Head of caudate nucleus (tissue), 42 donors: ENCODE measurements around the gene PC.

Experiments used
- DNase-seq, 42 donors: peaks; one replicate each; pipeline versions ENCODE4 v3.0.0 to v3.0.0-alpha.2; 2020 to 2021; ENCODE audit warnings: mixed read lengths in 7 of 42
- intact Hi-C: fragments of 100-400 bp; cut with DNase I; formaldehyde crosslinking; loops from one replicate; pipeline ENCODE4 v1.15.0; 2022

The PC gene

DNA sequence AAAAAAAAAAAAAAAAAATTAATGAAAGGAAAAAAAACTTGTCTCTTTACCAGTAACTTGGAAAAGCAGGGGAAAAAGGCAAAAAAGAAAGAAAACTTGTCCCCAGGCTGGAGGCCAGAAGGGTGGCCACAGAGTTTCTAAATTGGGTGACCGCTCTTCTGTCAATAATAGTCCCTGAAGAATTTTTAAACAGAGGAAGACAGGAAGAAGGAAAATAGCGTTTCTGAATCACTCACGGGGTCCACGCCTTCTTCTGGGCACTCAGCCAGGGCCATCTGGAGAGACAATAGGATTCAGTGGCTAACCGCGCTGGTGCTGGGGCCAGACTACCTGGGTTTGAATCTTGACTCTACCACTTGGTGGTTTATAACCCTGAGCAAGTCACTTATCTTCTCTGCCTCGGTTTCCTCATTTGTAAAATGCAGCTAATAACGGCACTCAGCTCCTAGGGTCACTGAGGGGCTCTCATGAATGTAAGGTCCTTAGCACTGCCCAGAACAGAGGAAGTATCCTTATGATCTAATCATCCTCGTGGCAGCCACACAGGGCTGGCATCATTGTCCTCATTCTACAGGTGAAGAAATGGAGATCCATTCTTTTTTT lies 23.9 kb upstream of the PC start:
- intact Hi-C loops = no loop called here
- peak in 40 of 42 donors; percentile 15 to 81 (median 52) for DNase-seq

DNA sequence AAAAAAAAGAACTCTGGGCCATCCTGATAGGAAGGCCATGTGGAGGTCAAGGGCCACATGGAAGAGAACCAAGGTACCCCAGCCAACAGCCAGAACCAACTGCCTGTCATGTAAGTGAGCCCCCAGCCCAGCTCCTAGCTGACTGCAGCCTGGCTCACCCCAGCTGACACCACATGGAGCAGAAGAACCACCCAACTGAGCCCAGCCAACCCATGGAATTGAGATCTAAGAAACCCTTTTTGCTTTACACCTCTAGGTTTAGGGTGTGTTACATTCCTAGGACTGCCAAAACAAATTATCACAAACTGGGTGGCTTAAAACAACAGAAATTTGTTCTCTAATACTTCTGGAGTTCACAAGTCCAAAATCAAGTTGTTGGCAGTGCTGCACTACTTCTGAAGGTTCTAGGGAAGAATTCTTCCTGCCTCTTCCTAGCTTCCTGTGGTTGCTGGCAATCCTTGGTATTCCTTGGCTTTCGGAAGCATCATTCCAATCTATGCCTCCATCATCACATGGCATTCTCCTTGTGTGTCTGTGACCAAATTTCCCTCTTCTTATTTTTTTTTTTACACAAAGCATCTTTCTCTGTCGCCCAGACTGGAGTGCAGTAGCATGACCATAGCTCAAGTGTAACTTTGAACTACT lies 21.3 kb upstream of the PC start:
- DNase-seq = no peak
- intact Hi-C loops = no loop called here

DNA sequence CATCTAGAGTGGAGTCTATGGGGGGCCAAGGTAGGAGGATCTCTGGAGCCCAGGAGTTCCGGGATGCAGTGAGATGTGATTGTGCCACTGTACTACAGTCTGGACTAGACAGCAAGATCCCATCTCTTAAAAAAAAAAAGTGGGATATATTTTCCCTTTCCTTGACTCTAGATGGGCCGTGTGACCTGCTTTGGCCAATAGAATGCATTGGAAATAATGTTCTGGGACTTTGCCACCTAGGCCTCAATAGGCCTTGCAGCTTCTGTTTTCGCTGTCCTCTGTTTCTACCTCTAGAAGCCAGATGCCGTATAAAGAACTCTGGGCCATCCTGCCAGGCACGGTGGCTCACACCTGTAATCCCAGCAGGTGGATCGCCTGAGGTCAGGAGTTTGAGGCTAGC lies 20.5 kb upstream of the PC start:
- intact Hi-C loops = no loop called here

DNA sequence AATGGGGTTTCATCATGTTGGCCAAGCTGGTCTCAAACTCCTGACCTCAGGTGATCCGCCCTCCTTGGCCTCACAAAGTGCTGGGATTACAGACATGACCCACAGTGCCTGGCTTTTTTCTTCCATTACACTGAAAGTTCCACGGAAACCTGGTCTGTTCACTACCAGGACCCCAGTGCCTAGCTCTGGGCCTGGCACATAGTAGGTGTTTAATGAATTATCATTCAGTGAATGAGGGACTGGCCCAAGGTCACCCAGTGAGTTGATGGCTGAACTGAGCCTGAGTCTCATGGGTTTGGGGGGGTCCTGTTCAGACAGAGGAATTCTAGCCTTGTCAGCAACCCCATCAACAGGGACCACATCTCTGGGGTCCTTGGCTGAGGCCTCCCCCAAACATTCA lies 20.0 kb upstream of the PC start:
- intact Hi-C loops = no loop called here
- DNase-seq = no peak

More for the DNA sequence above, 20.5 kb upstream of the PC start:
- DNase-seq = no peak

DNA sequence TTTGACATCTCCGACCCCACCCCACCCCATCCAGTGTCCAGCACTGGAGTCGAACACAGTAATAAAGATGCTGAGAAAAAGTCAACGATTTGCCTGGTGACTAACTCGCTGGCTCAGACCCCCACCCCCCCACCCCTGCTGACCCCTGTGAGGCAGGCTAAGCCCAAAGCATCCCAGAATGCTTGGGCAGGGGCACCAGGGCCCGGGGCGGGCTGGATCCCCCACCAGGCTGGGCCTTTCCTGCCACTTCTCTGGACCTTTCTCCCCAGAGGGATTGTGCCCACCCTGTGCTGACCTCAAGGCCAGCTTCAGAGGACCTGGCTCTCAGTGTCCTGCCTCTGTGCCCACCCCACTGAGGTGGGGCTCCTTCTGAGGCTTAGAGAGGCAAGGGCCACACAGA lies 18.7 kb upstream of the PC start:
- DNase-seq = no peak
- intact Hi-C loops = no loop called here

DNA sequence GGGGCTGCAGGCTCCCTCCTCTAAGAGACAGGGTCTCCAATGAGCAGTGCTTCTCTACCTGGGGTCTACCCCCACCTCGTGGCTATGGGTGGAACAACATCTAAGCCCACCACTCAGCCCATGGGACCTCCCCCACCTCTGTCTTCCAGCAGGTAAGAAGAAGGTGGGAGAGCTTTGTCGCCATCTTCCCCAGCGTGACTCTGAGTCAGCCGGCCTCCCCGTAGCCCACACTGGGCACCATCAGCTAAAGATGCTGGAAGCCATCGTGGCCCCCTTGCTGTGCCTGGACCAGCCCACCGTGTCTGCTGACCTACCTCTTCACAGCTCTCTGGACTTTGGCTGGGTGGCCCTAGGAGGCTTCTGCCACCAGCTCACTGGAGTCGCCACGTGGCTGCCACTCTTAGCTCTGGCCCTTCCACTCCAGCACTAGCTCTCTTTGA lies 17.9 kb upstream of the PC start:
- intact Hi-C loops = no loop called here
- DNase-seq = peak in 6 of 42 donors; percentile 4 to 60 (median 22)

DNA sequence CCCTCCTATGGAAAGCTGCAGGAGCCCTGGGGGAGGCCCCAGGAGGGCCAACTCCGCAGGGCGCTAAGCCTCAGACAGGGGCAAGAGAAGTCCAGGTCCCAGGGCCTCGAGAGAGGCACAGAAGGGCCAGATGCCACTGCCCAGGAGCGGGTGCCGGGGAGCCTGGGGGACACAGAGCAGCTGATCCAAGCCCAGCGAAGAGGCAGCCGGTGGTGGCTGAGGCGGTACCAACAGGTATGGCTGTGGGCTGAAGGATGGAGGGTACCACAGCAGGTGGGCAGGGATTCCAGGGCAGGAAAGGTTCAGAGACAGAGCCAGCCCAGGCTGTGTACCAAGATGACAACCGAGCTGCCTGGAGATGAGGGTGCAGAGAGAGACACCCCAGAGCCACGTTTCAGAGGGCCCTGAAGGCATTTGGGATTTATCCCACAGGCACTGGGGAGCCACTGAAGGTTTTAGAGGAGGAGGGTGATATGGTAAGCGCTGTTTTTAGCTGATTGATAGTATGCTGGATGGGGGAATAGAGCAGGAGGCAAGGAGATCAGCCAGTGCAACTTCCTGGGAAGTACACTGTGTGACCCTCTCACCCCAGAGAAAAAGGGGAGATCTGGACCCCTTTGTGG lies 17.3 kb upstream of the PC start:
- DNase-seq = no peak
- intact Hi-C loops = no loop called here

DNA sequence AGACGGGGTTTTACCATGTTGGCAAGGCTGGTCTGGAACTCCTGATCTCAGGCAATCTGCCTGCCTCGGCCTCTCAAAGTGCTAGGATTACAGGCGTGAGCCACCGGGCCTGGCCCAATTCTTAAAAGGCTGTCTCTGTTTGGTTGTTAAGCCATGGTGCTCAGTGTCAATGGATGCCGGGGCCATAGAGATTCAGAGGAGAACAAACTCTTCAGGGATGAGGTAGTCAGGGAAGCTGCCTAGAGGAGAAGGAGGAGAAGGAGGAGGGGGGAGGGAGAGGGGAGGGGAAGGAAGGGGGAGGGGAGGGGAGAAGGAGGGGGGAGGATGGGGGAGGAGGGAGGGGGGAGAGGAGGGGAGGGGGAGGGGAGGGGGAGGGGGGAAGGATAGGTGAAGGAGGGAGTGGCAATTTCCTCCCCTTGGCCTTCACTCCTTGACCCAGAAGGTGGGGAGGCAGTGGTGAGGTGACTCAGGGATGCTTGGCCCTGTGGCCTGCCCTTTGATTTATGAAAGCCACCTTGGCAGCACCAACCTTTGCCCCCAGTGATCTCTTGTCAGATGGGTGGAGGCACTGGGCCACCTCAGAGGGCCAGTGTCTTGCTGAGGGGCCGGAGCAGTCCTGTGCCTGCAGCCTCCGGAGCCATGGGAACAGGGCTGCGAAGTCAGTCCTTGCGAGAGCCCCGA lies 16.7 kb upstream of the PC start, which contains the start of gene C11orf86:
Gene C11orf86, plus strand, starts transcription at position 581 of the 681 bp plus-strand sequence. Its CDS starts 59 bp downstream, at position 640.
- DNase-seq = no peak
- intact Hi-C loops = no loop called here

DNA sequence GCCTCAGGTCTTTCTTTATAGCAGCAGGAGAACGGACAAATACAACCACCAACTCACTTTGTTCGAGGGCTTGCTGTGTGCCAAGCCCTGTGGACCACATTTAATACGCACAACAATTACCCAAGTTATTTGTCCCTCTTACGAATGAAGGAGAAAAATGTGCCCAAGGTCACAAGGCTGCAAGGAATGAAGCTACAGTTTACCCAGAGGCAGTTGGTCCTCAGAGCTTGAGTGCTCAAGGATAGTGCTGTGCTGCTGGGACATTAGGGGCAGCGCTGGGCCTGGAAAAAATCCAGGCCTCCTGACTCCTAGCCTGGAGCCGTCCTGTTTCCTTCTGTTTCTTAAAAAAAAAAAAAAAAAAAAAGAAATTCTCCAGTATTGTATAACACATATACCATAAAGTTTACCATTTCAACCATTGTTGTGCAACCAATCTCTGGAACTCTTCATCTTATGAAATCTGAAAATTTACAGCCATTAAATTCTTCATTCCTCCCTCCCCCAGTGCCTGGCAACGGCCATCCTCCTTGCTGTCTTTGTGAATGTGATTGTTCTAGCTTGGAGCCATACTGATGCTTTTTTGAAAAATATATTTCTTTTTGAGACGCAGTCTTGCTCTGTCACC lies 15.9 kb upstream of the PC start:
- DNase-seq = no peak
- intact Hi-C loops = no loop called here

DNA sequence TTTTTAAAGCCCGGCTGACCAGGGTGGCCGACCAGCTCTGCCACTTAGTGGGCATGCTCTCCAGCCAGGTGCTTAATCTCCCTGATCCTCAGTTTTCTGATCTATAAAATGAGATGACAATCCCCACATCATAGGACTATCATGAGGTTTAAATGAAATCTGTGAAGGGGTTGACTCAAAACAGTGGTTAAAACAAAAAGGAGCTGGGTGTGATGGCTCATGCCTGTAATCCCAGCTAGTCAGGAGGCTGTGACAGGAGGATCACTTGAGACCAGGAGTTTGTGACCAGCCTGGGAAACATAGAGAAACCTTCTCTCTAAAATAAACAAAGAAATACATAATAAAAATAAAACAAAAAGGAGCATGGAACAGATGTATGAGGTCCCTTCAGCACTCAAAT lies 13.3 kb upstream of the PC start:
- DNase-seq = no peak
- intact Hi-C loops = no loop called here

DNA sequence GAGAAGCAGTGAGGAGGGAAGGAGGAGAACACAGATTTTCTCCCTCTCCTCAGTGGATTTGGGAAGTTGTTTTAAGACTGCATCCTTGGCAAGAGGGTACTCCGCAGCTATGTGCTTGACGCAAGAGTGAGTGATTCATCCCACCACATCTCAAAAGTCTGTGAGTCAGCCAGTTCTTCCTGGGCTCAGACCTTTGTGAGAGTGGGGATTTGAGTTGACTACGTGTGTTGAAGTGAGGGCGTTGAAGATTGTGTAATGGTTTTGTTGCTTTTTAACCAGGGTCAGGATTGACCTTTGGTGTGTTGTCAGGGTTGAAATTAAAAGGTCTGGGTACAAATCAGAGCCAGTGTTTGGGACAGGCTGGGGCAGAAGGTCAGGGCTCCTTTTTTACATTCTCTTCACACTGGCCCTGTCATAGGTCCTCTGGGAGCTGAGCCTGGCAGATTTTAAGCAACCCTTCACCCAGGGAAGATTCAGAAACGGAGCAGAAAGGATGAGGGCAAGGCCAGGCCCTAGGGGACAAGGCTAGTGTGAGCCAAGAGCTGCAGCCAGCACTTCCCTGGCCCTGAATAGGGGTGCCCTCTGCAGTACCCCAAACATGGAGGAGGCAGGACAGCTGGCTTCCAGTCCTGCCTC lies 12.7 kb upstream of the PC start:
- intact Hi-C loops = no loop called here
- DNase-seq = peak in 32 of 42 donors; percentile 4 to 85 (median 49)

DNA sequence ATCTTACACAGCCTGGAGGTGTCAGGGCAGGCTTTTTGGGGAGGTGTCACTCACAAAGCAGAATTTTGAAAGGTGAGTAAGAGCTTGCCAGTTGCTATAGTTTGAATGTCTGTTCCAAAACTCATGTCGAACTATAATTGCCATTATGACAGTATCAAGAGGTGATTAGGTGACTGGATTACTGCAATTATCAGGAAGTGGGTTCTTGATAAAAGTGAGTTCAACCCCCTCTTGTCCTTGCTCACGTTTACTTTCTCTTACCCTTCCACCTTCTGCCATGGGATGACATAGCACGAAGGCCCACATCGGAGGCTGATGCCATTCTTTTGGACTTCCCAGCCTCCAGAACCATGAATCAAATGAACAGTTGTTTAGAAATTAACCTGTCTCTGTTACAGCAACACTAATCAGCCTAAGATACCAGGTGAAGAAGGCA lies 12.2 kb upstream of the PC start:
- intact Hi-C loops = no loop called here
- no peak for DNase-seq

DNA sequence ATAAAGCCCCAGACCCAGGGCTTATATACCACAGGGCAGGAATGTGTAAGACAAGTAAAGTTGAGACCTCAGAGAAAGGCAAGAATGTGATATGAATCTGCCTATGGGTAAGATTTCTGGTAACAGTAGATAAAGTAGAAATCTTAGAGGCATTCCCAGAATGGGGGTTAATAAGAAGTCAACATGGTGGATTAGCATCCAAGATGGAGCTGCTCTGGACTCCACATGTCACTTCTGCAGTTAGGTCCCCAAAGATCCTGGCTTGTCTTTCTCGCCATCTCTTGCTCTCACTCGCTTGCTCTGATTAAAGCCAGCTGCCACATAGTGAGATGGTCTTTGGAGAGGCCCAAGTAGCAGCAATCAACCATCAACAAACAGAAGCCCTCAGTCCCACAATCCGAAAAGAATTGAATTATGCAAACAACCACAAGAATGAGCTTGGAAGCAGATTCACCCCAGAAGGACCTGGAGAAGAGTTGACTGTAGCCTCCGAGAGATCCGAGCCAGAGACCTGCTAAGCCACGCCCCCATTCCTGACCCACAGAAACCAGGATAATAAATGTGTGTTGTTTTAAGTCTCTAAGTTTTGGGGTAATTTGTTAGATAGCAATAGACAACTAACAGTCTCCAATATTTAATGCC lies 11.5 kb upstream of the PC start:
- intact Hi-C loops = no loop called here
- no peak for DNase-seq

DNA sequence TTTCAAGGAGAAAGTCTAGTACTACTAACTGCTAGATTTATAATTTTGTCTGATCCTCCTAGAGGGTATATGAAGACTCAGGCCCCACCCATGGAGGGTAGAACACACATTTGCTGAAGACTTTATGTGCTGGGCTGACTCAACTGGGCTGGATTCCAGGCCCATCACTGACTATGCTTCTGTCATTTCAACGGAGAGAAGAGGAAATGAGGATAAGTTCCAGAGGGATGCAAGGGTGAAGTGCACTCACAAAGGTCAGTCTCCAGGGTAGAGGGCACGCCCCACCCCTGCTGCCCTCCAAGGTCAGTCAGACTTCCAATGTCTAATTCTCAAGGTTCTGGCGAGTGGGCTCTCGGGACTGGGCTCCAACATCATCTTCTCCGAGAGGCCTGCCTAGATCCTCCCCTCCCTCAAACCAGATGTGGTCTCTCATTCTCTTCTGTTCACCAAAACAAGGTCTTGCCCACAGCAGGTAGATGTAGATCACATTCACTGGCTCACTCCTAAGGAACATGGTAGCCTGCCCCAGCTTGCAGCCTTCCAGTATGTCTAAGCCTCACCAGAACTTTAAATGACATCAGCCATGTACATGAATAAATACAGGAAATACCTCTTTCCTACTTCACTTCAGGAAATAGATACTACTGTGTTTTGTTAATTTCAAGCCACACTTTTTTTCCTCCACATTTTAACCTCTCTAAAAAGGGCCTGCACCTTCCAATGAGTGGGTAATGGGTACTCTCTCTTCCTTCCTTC lies 9.7 kb upstream of the PC start:
- intact Hi-C loops = no loop called here

DNA sequence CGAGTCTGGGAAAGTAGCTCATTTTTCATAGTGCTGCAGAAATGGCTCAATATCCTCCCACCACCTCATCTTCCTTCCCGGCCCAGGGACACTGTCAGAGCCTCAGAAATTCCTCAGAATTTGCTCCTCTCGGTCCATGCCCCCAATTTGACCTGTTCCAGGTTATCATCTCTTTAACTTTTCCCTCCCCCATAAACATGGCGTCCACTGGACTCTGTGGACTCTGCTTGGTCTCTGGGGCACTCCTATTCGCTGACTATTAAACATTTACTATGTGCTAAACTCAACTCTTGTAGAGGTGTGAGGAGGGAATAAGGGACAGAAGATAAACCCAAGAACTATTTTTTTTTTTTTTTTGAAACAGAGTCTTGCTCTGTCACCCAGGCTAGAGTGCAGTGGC lies 8.2 kb upstream of the PC start:
- DNase-seq = no peak
- intact Hi-C loops = no loop called here

More for the DNA sequence above, 9.7 kb upstream of the PC start:
- no peak for DNase-seq

DNA sequence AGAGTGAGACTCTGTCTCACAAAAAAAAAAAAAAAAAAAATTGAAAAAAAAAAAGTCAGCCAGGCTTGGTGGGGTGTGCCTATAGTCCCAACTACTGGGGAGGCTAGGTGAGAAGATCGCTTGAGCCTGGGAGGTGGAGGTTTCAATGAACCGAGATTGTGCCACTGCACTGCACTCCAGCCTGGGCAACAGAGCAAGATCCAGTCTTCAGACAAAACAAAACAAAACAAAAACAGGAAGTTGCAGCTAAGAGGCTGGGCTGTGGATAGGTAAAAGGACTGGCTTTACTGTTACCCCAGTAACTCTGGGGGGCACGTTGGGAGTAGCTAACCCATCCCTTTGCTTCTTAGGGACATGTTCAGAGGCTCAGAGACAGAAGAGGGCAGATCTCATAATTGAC lies 6.3 kb upstream of the PC start:
- intact Hi-C loops = no loop called here
- no peak for DNase-seq

DNA sequence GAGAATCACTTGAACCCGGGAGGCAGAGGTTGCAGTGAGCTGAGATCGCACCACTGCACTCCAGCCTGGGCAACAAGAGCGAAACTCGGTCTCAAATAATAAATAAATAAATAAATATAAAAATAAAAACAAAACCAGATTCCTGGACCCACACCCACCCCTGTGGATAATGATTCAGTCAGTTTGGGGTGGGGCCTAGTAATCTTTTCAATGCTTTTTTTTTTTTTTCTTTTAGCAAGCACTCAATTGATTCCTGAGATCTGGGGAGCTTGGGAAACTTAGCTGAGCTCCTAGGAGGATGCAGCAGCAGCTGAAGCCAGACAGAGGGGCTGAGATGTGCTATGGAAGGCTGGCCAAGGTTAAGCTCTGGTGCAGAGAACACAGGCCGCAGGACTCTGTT lies 4.6 kb upstream of the PC start:
- no peak for DNase-seq
- intact Hi-C loops = no loop called here

DNA sequence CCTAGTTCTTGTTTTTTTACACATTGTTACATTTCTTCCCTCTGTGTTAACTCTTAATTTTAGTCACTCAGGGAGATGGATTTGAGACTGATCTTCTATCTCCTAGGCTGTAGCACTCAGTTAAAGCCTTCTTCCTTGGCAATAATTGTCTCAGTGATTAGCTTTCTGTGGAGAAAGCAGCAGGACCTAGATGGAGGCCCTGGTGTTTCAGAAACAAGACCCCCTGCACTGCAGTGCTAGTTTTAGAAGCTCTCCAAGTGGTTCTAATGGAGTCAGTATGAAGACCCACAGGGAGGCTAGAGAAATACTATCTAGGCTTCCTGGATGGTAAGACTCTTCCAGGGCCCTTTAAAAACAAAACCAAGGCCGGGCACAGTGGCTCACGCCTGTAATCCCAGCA lies 4.1 kb upstream of the PC start:
- DNase-seq = no peak
- intact Hi-C loops = no loop called here
